ENCODE data around the gene TADA1. TPM values are rescaled to one million over a fixed set of nuclear protein-coding genes. Genes with fewer than 3 reads are reported as not detected.
A peak's percentile ranks its signal among the peaks of the same experiment; 100 is the strongest.

TADA1 gene
- polyA plus RNA-seq, 2 of the 4 experiments (the other 2 are of a cell fraction): 11.4 to 25.6 TPM

- no peak for TF ChIP-seq KDM5A (IDR thresholded peaks at IDR 0.05)
- TF ChIP-seq EHMT2 (IDR thresholded peaks at IDR 0.05; ENCODE audit: low read depth): no peak
- TF ChIP-seq HES2 (IDR thresholded peaks at IDR 0.05): no peak
Observed at GRCh38 chr1:166839600-166840308, 36.3 kb downstream of the TADA1 start (continued).

GRCh38 chr1:166838766-166839599 is 37.1 kb downstream of the TADA1 start, which contains the start of gene POGK:
Gene POGK, plus strand, starts transcription at chr1:166839475. Its CDS starts 1,482 bp downstream, at chr1:166840957.
- Histone ChIP-seq H3K27ac (peak within 1 kb of the TSS; percentile 80 to 97), H3K4me3 (peak within 1 kb of the TSS; percentile 63), H3K9me3 (no peaks in the 10 kb centered on the region), H3K4me2 (peak within 1 kb of the TSS; percentile 77), H3K4me1 (peaks cover 15% of the 10 kb centered on the region)
- DNase-seq (ENCODE audit: low read depth in 1 of 2, low spot score in 1 of 2) (peak; percentile 80 to 93), ATAC-seq (peak; percentile 94 to 98), FAIRE-seq (no peak)
- ChIA-PET POLR2A (interaction anchor here (0.5 to 2.2 kb wide), 16 partner anchors 8 to 1010 kb away, joined by 3 to 30 read pairs (median 4); partner anchors contain the start of genes POU2F1 and TADA1), CTCF (interaction anchor here (1.0 to 3.0 kb wide), 3 partner anchors 10 to 219 kb away, joined by 3 to 8 read pairs (median 7); no protein-coding TSS in a partner anchor)
- WGBS (ENCODE audit: missing lambda C conversion rate): 9% methylated on average over 20 of the region's 63 CpGs
- no peak; the same call in 1 of the 2 replicates for TF ChIP-seq MAZ (IDR thresholded peaks at IDR 0.05; ENCODE audit: borderline replicate concordance, low read depth, low read length)
- TF ChIP-seq CBX2 (IDR thresholded peaks at IDR 0.05; ENCODE audit: borderline replicate concordance, low read depth): no peak
- TF ChIP-seq ATOH8 (CRISPR knock-in tag; IDR thresholded peaks at IDR 0.05; ENCODE audit: low read depth): no peak
- TF ChIP-seq HMGXB4 (CRISPR knock-in tag; IDR thresholded peaks at IDR 0.05; ENCODE audit: borderline replicate concordance): peak; percentile 58; the same call in 1 of the 2 replicates
- TF ChIP-seq HOXA7 (CRISPR knock-in tag; IDR thresholded peaks at IDR 0.05): no peak
- TF ChIP-seq HOXB5 (CRISPR knock-in tag; IDR thresholded peaks at IDR 0.05): peak; percentile 58; the same call in 1 of the 2 replicates
- no peak for TF ChIP-seq GATA3 (IDR thresholded peaks at IDR 0.05; ENCODE audit: borderline replicate concordance)
- no peak for TF ChIP-seq KDM1A (IDR thresholded peaks at IDR 0.05; ENCODE audit: low read depth)
- TF ChIP-seq JUNB (IDR thresholded peaks at IDR 0.05): no peak
- no peak for TF ChIP-seq REST (IDR thresholded peaks at IDR 0.05)
- no peak for TF ChIP-seq ZNF302 (CRISPR knock-in tag; IDR thresholded peaks at IDR 0.05)
- TF ChIP-seq PBX3 (IDR thresholded peaks at IDR 0.05): no peak
- TF ChIP-seq ESRRA (IDR thresholded peaks at IDR 0.05; ENCODE audit: borderline replicate concordance, low read length): no peak
- peak; percentile 24; the same call in 1 of the 2 replicates for TF ChIP-seq TP53 (CRISPR knock-in tag; IDR thresholded peaks at IDR 0.05)
- TF ChIP-seq BHLHE40 (IDR thresholded peaks at IDR 0.05; ENCODE audit: low read depth, low read length): no peak
- no peak for TF ChIP-seq KDM5A (IDR thresholded peaks at IDR 0.05)
- TF ChIP-seq CHD4 (IDR thresholded peaks at IDR 0.05; ENCODE audit: borderline replicate concordance): no peak
- no peak for TF ChIP-seq SREBF2 (IDR thresholded peaks at IDR 0.05)
- TF ChIP-seq MAFK (IDR thresholded peaks at IDR 0.05; ENCODE audit: partially characterized antibody): no peak
- TF ChIP-seq EHMT2 (IDR thresholded peaks at IDR 0.05; ENCODE audit: low read depth): no peak
- no peak for TF ChIP-seq CHD2 (IDR thresholded peaks at IDR 0.05; ENCODE audit: low read length, partially characterized antibody)
- no peak for TF ChIP-seq NPAS2 (CRISPR knock-in tag; IDR thresholded peaks at IDR 0.05; ENCODE audit: borderline replicate concordance)
- TF ChIP-seq FOSL2 (IDR thresholded peaks at IDR 0.05): no peak
- 0 out of 2 replicates have a peak, but pooled peaks have one; percentile 5 for TF ChIP-seq FOSL2 (CRISPR knock-in tag; IDR thresholded peaks at IDR 0.05)
- TF ChIP-seq MAX (IDR thresholded peaks at IDR 0.05): peak; percentile 95
- TF ChIP-seq MYC (IDR thresholded peaks at IDR 0.05; ENCODE audit: borderline replicate concordance, low read length): peak; percentile 93
- no peak for TF ChIP-seq ZSCAN20 (CRISPR knock-in tag; IDR thresholded peaks at IDR 0.05)
